WTC11 (cell line): ENCODE measurements around the gene PPP4C. TPM values are rescaled to one million over a fixed set of nuclear protein-coding genes. Genes with fewer than 3 reads are reported as not detected.

Experiments used
- CBFB ChIP-seq: sonication (generic); formaldehyde crosslinking; IDR thresholded peaks from 2 replicates; pipeline ENCODE4 v1.8.1; 2022; ENCODE audit warnings: mild to moderate bottlenecking, low read depth, missing genetic modification reagents
- CREB1 ChIP-seq: sonication (generic); formaldehyde crosslinking; IDR thresholded peaks from 2 replicates; pipeline ENCODE4 v1.8.0; 2023; ENCODE audit warnings: mild to moderate bottlenecking, missing genetic modification reagents
- E2F5 ChIP-seq: sonication (generic); formaldehyde crosslinking; IDR thresholded peaks from 2 replicates; pipeline ENCODE4 v1.8.1; 2022; ENCODE audit warnings: mild to moderate bottlenecking, moderate library complexity, missing genetic modification reagents
- ELF4 ChIP-seq: sonication (generic); formaldehyde crosslinking; IDR thresholded peaks from 2 replicates; pipeline ENCODE4 v1.8.1; 2022; ENCODE audit warnings: low read depth, mild to moderate bottlenecking, moderate library complexity, missing genetic modification reagents
- ETV6 ChIP-seq: sonication (generic); formaldehyde crosslinking; IDR thresholded peaks from 2 replicates; pipeline ENCODE4 v1.8.1; 2022; ENCODE audit warnings: mild to moderate bottlenecking, missing genetic modification reagents
- GABPB1 ChIP-seq: sonication (generic); formaldehyde crosslinking; IDR thresholded peaks from 2 replicates; pipeline ENCODE4 v1.8.1; 2023; ENCODE audit warnings: mild to moderate bottlenecking, missing genetic modification reagents
- GTF2I ChIP-seq: fragments of 250-450 bp; sonication (Bioruptor Pico); conservative IDR thresholded peaks from 2 replicates; pipeline ENCODE4 v1.4.0; 2021; ENCODE audit warnings: mild to moderate bottlenecking
- JAZF1 ChIP-seq: fragments of 250-450 bp; sonication (Bioruptor Pico); IDR thresholded peaks from 2 replicates; pipeline ENCODE4 v1.9.0; 2021; ENCODE audit warnings: moderate library complexity, mild to moderate bottlenecking, inconsistent platforms
- JUN ChIP-seq: sonication (generic); formaldehyde crosslinking; IDR thresholded peaks from 2 replicates; pipeline ENCODE4 v1.8.0; 2023; ENCODE audit warnings: mild to moderate bottlenecking, missing genetic modification reagents
- KAT7 ChIP-seq: sonication (generic); formaldehyde crosslinking; IDR thresholded peaks from 2 replicates; pipeline ENCODE4 v1.8.1; 2023; ENCODE audit warnings: missing genetic modification reagents, mild to moderate bottlenecking, borderline replicate concordance
- MXD4 ChIP-seq: fragments of 250-450 bp; sonication (Bioruptor Pico); IDR thresholded peaks from 2 replicates; pipeline ENCODE4 v1.8.0; 2021; ENCODE audit warnings: mild to moderate bottlenecking, moderate library complexity, borderline replicate concordance
- MYBL2 ChIP-seq: sonication (generic); formaldehyde crosslinking; IDR thresholded peaks from 2 replicates; pipeline ENCODE4 v1.8.1; 2023; ENCODE audit warnings: mild to moderate bottlenecking, moderate library complexity, missing genetic modification reagents
- NR1H2 ChIP-seq: sonication (generic); formaldehyde crosslinking; IDR thresholded peaks from 2 replicates; pipeline ENCODE4 v1.9.0; 2021; ENCODE audit warnings: mild to moderate bottlenecking, moderate library complexity, missing genetic modification reagents
- NR2C2 ChIP-seq: sonication (generic); formaldehyde crosslinking; IDR thresholded peaks from 2 replicates; pipeline ENCODE4 v1.8.0; 2022; ENCODE audit warnings: mild to moderate bottlenecking, missing genetic modification reagents
- NR3C1 ChIP-seq: sonication (generic); formaldehyde crosslinking; conservative IDR thresholded peaks from 2 replicates; pipeline ENCODE4 v1.8.1; 2023; ENCODE audit warnings: low read depth, mild to moderate bottlenecking, missing genetic modification reagents
- PRRX2 ChIP-seq: fragments of 250-450 bp; sonication (Bioruptor Pico); IDR thresholded peaks from 2 replicates; pipeline ENCODE4 v1.8.0; 2021; ENCODE audit warnings: mild to moderate bottlenecking
- RORB ChIP-seq: fragments of 250-450 bp; sonication (Bioruptor Pico); IDR thresholded peaks from 2 replicates; pipeline ENCODE4 v1.9.0; 2021; ENCODE audit warnings: mild to moderate bottlenecking
- STAT6 ChIP-seq: sonication (generic); formaldehyde crosslinking; conservative IDR thresholded peaks from 2 replicates; pipeline ENCODE4 v1.8.1; 2023; ENCODE audit warnings: mild to moderate bottlenecking, low read depth, missing genetic modification reagents, moderate library complexity
- TEAD1 ChIP-seq: sonication (generic); formaldehyde crosslinking; IDR thresholded peaks from 2 replicates; pipeline ENCODE4 v1.8.0; 2022; ENCODE audit warnings: mild to moderate bottlenecking, missing genetic modification reagents
- USF1 ChIP-seq: sonication (generic); formaldehyde crosslinking; IDR thresholded peaks from 2 replicates; pipeline ENCODE4 v1.8.0; 2022; ENCODE audit warnings: mild to moderate bottlenecking, missing genetic modification reagents
- ZNF219 ChIP-seq: sonication (generic); formaldehyde crosslinking; IDR thresholded peaks from 2 replicates; pipeline ENCODE4 v1.8.0; 2023; ENCODE audit warnings: missing genetic modification reagents, mild to moderate bottlenecking, borderline replicate concordance
- ZNF396 ChIP-seq: fragments of 250-450 bp; sonication (Bioruptor Pico); IDR thresholded peaks from 2 replicates; pipeline ENCODE4 v1.8.0; 2021; ENCODE audit warnings: mild to moderate bottlenecking, moderate library complexity, borderline replicate concordance
- ZNF532 ChIP-seq: fragments of 250-450 bp; sonication (Bioruptor Pico); IDR thresholded peaks from 2 replicates; pipeline ENCODE4 v1.9.0; 2021; ENCODE audit warnings: mild to moderate bottlenecking, borderline replicate concordance
- total RNA-seq: library from RNA; stranded (reverse); gene quantifications from 3 replicates; pipeline ENCODE4 v1.2.3, GENCODE V29; 2021
- TF ChIP-seq, protein P1 (sequence below): fragments of 250-450 bp; sonication (Bioruptor Pico); IDR thresholded peaks from 2 replicates; pipeline ENCODE4 v2.1.2; 2022; ENCODE audit warnings: mild to moderate bottlenecking, moderate library complexity
- TF ChIP-seq, protein P2 (sequence below): sonication (generic); formaldehyde crosslinking; IDR thresholded peaks from 2 replicates; pipeline ENCODE4 v1.8.1; 2022; ENCODE audit warnings: low read depth, missing genetic modification reagents, borderline replicate concordance
- TF ChIP-seq, protein P3 (sequence below): fragments of 200-600 bp; IDR thresholded peaks from 2 replicates; pipeline ENCODE4 v1.8.0; 2022; ENCODE audit warnings: antibody characterized with exemption

PPP4C gene
- total RNA-seq, 1 experiment from 2014 or later: 164 TPM

- TF ChIP-seq, protein P1, sequence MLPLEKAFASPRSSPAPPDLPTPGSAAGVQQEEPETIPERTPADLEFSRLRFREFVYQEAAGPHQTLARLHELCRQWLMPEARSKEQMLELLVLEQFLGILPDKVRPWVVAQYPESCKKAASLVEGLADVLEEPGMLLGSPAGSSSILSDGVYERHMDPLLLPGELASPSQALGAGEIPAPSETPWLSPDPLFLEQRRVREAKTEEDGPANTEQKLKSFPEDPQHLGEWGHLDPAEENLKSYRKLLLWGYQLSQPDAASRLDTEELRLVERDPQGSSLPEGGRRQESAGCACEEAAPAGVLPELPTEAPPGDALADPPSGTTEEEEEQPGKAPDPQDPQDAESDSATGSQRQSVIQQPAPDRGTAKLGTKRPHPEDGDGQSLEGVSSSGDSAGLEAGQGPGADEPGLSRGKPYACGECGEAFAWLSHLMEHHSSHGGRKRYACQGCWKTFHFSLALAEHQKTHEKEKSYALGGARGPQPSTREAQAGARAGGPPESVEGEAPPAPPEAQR: no peak
- TF ChIP-seq NR1H2 (CRISPR knock-in tag): no peak
- TF ChIP-seq ZNF532 (CRISPR knock-in tag): no peak
- TF ChIP-seq, protein P2, sequence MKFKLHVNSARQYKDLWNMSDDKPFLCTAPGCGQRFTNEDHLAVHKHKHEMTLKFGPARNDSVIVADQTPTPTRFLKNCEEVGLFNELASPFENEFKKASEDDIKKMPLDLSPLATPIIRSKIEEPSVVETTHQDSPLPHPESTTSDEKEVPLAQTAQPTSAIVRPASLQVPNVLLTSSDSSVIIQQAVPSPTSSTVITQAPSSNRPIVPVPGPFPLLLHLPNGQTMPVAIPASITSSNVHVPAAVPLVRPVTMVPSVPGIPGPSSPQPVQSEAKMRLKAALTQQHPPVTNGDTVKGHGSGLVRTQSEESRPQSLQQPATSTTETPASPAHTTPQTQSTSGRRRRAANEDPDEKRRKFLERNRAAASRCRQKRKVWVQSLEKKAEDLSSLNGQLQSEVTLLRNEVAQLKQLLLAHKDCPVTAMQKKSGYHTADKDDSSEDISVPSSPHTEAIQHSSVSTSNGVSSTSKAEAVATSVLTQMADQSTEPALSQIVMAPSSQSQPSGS (CRISPR knock-in tag): no peak
- peak; percentile 11; the same call in 1 of the 2 replicates for TF ChIP-seq GABPB1 (CRISPR knock-in tag)
- peak; percentile 93; the same call in 1 of the 2 replicates for TF ChIP-seq GTF2I (CRISPR knock-in tag)
- no peak for TF ChIP-seq JAZF1
- no peak for TF ChIP-seq STAT6
- TF ChIP-seq MYBL2 (CRISPR knock-in tag): 0 out of 2 replicates have a peak, but pooled peaks have one; percentile 26
- TF ChIP-seq KAT7 (CRISPR knock-in tag): no peak
- TF ChIP-seq, protein P3, sequence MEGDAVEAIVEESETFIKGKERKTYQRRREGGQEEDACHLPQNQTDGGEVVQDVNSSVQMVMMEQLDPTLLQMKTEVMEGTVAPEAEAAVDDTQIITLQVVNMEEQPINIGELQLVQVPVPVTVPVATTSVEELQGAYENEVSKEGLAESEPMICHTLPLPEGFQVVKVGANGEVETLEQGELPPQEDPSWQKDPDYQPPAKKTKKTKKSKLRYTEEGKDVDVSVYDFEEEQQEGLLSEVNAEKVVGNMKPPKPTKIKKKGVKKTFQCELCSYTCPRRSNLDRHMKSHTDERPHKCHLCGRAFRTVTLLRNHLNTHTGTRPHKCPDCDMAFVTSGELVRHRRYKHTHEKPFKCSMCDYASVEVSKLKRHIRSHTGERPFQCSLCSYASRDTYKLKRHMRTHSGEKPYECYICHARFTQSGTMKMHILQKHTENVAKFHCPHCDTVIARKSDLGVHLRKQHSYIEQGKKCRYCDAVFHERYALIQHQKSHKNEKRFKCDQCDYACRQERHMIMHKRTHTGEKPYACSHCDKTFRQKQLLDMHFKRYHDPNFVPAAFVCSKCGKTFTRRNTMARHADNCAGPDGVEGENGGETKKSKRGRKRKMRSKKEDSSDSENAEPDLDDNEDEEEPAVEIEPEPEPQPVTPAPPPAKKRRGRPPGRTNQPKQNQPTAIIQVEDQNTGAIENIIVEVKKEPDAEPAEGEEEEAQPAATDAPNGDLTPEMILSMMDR: peak; percentile 90
- TF ChIP-seq USF1 (CRISPR knock-in tag): peak; percentile 34; the same call in 1 of the 2 replicates
- peak; percentile 65; the same call in 1 of the 2 replicates for TF ChIP-seq TEAD1 (CRISPR knock-in tag)
- no peak for TF ChIP-seq ZNF219 (CRISPR knock-in tag)
- no peak for TF ChIP-seq ETV6 (CRISPR knock-in tag)
- TF ChIP-seq NR2C2: no peak
- no peak for TF ChIP-seq NR3C1 (CRISPR knock-in tag)
- TF ChIP-seq PRRX2 (CRISPR knock-in tag): no peak
- no peak for TF ChIP-seq MXD4 (CRISPR knock-in tag)
- no peak for TF ChIP-seq CREB1 (CRISPR knock-in tag)
- no peak for TF ChIP-seq CBFB (CRISPR knock-in tag)
- no peak for TF ChIP-seq JUN (CRISPR knock-in tag)
- TF ChIP-seq ELF4 (CRISPR knock-in tag): no peak
- TF ChIP-seq RORB (CRISPR knock-in tag): no peak
- TF ChIP-seq ZNF396: no peak
- TF ChIP-seq E2F5: no peak
Observed at GRCh38 chr16:30112197-30113030, 36.6 kb downstream of the PPP4C start (continued).
